ENCODE measurements around the gene TAGAP.
"Not testable (repeated sequence)": the region's sequence is repeated elsewhere in the genome, so short reads cannot be mapped to it uniquely, and the experiment has no call there.

The TAGAP gene

DNA sequence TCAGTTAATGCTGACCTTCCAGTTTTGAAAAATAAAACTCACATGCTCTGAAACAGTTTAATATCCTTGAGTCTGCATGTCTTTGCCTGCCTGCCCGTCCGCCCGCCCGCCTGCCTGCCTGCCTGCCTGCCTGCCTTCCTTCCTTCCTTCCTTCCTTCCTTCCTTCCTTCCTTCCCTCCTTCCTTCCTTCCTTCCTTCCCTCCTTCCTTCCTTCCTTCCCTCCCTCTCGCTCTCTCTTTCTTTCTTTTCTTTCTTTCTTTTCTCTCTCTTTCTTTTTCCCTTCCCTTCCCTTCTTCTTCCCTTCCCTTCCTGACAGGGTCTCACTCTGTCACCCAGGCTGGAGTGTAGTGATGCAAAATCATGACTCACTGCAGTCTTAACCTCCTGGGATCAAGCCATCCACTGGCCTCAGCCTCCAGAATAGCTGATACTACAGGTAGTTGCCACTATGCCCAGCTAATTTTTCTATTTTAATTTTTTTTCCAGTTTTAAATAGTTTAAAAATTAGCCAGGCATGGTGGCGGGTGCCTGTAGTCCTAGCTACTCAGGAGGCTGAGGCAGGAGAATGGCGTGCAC, 34.7 kb downstream of the TAGAP start:
- not testable (repeated sequence) for DNase-seq (ENCODE audit: low read depth)

GRCh38 chr6:159008656-159009288, 36.0 kb downstream of the TAGAP start:
- DNase-seq (ENCODE audit: low read depth) = no peak

DNA sequence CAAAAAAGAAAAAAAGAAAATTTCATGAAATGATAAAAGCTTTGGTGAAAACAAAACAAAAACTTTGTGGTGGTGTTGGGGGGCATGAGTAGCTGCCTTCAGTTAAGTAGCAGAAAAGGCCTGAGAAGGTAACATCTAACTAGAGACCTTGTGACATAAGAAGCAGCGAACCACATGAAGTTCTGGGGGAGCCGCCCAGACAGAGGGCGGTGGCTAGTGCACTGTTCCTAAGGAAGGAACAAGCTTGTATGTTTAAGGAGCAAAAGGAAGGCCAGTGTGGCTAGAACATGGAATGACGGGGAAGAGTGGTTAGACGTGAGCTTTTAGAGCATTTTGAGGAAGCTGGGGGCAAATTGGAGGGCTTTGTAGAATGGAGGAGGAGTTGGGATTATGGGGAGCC, 37.3 kb downstream of the TAGAP start:
- no peak for DNase-seq (ENCODE audit: low read depth)

DNA sequence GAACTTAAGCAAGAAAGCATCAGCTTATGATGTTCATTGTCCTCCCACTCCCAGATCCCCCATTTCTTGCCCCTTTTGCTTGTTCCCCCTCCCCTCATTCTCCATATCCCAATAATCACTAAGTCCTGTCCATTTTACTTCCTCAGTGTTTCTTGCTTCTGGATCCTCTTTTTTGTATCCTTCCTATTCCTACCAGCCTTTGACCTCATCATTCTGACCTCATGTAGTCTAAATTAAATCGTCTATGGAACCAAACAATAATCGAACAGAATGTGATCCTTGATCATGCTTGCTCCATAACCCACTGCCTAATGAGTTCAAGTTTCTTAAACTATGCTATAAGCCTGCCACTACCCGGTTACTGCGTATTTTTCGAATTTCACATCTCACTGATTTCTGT, 39.4 kb downstream of the TAGAP start:
- no peak for DNase-seq (ENCODE audit: low read depth)

DNA sequence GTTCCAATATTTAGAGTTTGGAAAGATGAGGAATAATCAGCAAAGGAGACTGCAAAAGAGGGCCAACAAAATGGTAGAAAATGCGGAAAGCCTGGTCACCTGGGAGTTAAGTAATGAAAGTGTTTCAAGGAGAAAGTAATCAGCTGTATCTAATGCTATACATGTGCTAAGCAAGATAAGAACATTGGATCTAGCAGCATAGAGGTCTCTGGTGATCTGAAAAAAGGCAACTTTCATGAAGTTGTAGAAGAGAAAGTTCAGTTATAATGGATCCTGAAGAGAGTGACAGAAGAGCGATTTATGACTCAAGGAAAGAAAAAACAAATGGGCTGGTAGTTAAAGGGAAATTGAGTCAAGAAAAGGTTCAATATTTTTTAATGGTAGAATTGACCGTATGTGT, 40.2 kb downstream of the TAGAP start:
- DNase-seq (ENCODE audit: low read depth) = no peak

- DNase-seq (ENCODE audit: low read depth) = no peak
These were observed 42.2 kb downstream of the TAGAP start for GRCh38 chr6:159002432-159003155.

DNA sequence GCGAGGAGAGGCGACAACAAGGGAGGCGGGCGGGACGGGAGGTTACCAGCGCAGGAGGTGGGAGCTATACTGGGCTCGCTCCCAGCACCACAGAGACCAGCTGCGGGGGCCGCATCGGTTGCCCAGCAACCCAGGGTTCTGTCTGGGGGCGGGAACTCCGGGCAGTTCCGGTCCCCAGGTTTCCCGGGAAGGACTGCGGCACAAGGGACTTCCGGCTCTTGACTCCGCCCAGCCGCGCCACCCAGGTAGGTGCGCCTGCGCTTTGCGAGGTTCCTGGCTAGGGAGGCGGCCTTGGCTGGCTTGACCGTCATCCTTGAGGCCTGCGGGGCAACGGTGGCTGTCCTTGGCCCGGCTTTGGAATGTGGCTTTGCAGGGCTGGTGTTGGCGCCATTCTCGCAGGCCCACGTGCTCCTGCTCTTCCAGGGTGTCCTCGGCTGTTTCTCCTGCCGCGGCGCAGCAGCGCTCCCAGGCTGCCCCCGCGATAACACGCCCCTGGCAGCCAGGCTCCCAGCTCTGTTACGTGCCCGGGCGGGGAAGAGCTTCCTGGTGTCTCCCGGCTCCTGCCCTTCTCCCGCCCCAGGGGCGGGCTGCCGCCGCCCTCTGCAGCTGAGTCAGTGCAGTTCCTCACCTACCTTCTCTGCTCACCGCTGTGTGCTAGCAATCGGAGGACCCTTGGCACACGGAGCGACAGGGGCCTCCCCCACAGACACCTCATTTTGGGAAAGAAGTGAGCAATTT, 45.0 kb downstream of the TAGAP start, which contains the start of gene RSPH3:
RSPH3 (minus strand) TSS at position 537 of the 738 bp plus-strand sequence. CDS start 652 bp downstream, outside the sequence.
- DNase-seq (ENCODE audit: low read depth) = peak; percentile 85

- no peak for DNase-seq (ENCODE audit: low read depth)
These were observed 45.6 kb downstream of the TAGAP start for GRCh38 chr6:158999154-158999665.

DNA sequence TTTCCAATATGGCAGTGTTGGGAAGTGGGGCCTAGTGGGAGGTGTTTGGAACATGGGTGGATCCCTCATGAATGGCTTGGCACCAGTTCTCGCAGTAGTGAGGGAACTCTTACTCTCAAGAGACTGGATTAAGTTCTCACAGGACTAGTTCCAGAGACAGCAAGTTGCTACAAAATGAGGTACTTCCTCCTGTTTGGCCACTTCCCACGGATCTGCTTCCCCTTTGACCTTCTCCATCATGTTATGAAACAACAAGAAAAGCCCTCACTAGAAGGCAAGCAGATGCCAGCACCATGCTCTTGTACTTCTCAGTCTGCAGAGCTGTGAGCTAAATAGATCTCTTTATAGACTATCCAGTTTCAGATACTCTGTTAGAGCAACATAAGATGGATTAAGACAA, 47.9 kb downstream of the TAGAP start:
- no peak for DNase-seq (ENCODE audit: low read depth)

DNA sequence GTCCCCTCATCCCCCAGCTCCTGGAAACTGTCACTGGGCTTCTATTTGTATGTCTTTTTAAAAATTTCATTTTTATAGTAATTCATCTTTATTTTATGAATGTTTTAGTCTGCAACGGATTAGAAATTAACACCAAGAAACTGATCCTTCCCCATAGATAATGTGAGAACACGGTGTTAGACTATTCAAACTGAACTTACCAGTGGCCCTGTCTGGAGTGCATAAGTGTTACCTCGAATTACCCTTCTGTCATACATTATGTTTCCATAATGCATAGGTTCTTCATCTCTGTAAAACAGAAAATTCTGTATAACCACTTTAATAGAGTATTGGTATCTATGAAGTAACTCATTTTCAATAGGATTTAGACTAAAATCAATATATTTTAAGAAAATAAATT, 51.2 kb downstream of the TAGAP start:
- DNase-seq (ENCODE audit: low read depth) = no peak

DNA sequence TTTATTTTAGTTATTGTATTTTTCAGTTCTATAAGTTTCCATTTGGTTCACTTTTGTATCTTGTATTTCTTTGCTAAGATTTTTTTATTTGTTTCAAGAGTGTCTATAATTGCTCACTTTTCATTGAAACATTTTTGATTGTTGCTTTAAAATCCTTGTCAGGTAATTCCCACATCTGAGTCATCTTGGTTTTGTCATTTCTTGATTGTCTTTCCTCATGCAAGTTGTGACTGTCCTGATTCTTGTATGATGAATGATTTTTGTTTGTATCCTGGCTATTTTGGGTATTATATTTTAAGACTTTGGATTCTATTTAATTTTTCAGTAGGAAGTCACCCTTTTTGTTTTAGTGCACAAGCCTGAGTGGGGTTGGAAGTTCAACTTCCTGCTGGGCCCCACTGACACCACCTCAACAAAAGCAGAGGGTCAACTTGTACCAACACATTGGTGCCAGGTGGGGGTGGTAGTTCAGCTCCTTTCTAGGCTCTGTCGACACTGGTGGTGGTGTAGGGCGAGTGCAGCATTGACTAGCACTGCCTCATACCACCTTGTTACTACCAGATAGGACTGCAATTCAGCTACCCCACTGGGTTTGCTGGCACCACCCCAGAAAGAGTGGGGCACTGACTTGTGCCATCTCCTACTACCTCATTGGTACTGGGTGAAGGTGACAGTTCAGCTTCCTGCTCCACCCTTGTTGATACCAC, 53.6 kb downstream of the TAGAP start:
- DNase-seq (ENCODE audit: low read depth) = no peak

DNA sequence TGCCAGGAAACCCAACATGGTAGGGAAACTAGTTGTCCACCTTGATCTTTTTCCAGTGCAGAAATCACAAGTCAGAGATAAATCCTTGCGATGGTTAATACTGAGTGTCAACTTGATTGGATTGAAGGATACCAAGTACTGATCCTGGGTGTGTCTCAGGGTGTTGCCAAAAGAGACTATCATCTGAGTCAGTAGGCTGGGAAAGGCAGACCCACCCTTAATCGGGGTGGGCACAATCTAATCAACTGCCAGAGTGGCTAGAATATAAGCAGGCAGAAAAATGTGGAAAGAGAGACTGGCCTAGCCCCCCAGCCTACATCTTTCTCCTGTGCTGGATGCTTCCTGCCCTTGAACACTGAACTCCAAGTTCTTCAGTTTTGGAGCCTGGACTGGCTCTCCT, 55.1 kb downstream of the TAGAP start:
- DNase-seq (ENCODE audit: low read depth) = not testable (repeated sequence)

- DNase-seq (ENCODE audit: low read depth) = no peak
These were observed 56.3 kb downstream of the TAGAP start for GRCh38 chr6:158988477-158988876.

DNA sequence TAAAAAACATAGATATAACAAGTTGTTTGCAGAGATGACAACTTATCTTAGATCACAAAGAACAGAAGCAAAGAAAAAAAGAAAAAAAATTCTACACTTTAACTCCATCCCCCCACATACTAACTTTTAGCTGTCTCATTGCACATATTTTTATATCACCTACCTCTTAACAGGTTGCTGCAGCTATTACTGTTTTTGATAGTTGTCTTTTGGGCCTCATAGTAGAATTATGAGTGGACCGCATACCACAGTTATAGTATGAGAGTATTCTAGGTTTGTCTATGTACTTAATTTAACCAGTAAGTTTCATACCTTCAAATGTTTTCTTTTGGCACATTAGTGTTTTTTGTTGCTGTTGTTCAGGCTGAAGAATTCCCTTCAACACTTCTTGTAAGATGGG, 57.1 kb downstream of the TAGAP start:
- no peak for DNase-seq (ENCODE audit: low read depth)
